Measurements from ENCODE around the gene SPACA5B. TPM values are rescaled to one million over a fixed set of nuclear protein-coding genes. Genes with fewer than 3 reads are reported as not detected.
"Not testable (repeated sequence)": the region's sequence is repeated elsewhere in the genome, so short reads cannot be mapped to it uniquely, and the experiment has no call there.

Gene SPACA5B
- not detected for total RNA-seq
- polyA plus RNA-seq = not detected
- 0 reads per million in 6 experiments for total RNA-seq

GRCh38 chrX:48130326-48130725 lies at the start of gene SPACA5B:
Gene SPACA5B, plus strand, starts transcription at chrX:48130626. Its CDS starts 62 bp downstream, at chrX:48130688.
- DNase-seq, H3K36me3 Mint-ChIP-seq, H3K4me3 Mint-ChIP-seq, H3K27ac Mint-ChIP-seq, ATAC-seq, H3K4me1 Mint-ChIP-seq, H3K9me3 Mint-ChIP-seq, H3K27me3 Mint-ChIP-seq, POLR2A ChIA-PET: not testable (repeated sequence)

GRCh38 chrX:48083212-48083611 lies 47.2 kb upstream of the SPACA5B start:
- Mint-ChIP-seq H3K4me1 (peaks cover 0 to 1% (median 0%) of the 10 kb centered on the region in 4 donors), H3K27me3 (no peaks in the 10 kb centered on the region), H3K27ac (no peak overlapping the region), H3K36me3 (no peaks in the 10 kb centered on the region), H3K4me3 (no peak overlapping the region), H3K9me3 (no peaks in the 10 kb centered on the region)
- POLR2A ChIA-PET = interaction anchor here (2.1 kb wide), 1 partner anchor 491 kb away, joined by 8 read pairs; the partner anchor contains the start of gene RBM3
- DNase-seq = peak; percentile 9 to 69 (median 34)
- peak; percentile 78 to 84 for ATAC-seq

GRCh38 chrX:48083706-48084105 lies 46.7 kb upstream of the SPACA5B start:
- DNase-seq (no peak), ATAC-seq (no peak)
- no peak overlapping the region for H3K27ac Mint-ChIP-seq
- POLR2A ChIA-PET = interaction anchor here (2.1 kb wide), 1 partner anchor 491 kb away, joined by 8 read pairs; the partner anchor contains the start of gene RBM3
- H3K4me1 Mint-ChIP-seq = peaks cover 0 to 1% (median 0%) of the 10 kb centered on the region in 4 donors
- no peaks in the 10 kb centered on the region for H3K9me3 Mint-ChIP-seq
- no peaks in the 10 kb centered on the region for H3K36me3 Mint-ChIP-seq
- no peak overlapping the region for H3K4me3 Mint-ChIP-seq
- no peaks in the 10 kb centered on the region for H3K27me3 Mint-ChIP-seq

GRCh38 chrX:48086082-48086481 lies 44.3 kb upstream of the SPACA5B start:
- no peaks in the 10 kb centered on the region for H3K27me3 Mint-ChIP-seq
- H3K9me3 Mint-ChIP-seq = no peaks in the 10 kb centered on the region
- peak overlapping the region in 1 of 10 donors; percentile 67 for H3K27ac Mint-ChIP-seq
- H3K4me3 Mint-ChIP-seq = no peak overlapping the region
- POLR2A ChIA-PET = no interaction called here
- no peak for ATAC-seq
- no peak for DNase-seq
- peaks cover 0 to 1% (median 0%) of the 10 kb centered on the region in 4 donors for H3K4me1 Mint-ChIP-seq
- H3K36me3 Mint-ChIP-seq = no peaks in the 10 kb centered on the region

- Mint-ChIP-seq H3K4me3 (no peak overlapping the region), H3K27me3 (no peaks in the 10 kb centered on the region), H3K9me3 (no peaks in the 10 kb centered on the region), H3K4me1 (no peaks in the 10 kb centered on the region), H3K27ac (no peak overlapping the region), H3K36me3 (no peaks in the 10 kb centered on the region)
- DNase-seq (no peak), ATAC-seq (no peak)
- POLR2A ChIA-PET = no interaction called here
These were observed 40.3 kb upstream of the SPACA5B start for GRCh38 chrX:48090123-48090522.

- POLR2A ChIA-PET, H3K4me3 Mint-ChIP-seq, H3K4me1 Mint-ChIP-seq, H3K36me3 Mint-ChIP-seq, H3K27me3 Mint-ChIP-seq, DNase-seq, H3K9me3 Mint-ChIP-seq, H3K27ac Mint-ChIP-seq, ATAC-seq: not testable (repeated sequence)
These were observed 37.9 kb upstream of the SPACA5B start for GRCh38 chrX:48092558-48092957.

GRCh38 chrX:48101443-48101842 lies 29.0 kb upstream of the SPACA5B start:
- no peak for ATAC-seq
- H3K27me3 Mint-ChIP-seq = no peaks in the 10 kb centered on the region
- H3K4me3 Mint-ChIP-seq = no peak overlapping the region
- H3K9me3 Mint-ChIP-seq = peaks cover 0 to 11% (median 0%) of the 10 kb centered on the region in 9 donors
- no peak for DNase-seq
- H3K36me3 Mint-ChIP-seq = peaks cover 0 to 4% (median 0%) of the 10 kb centered on the region in 3 donors
- POLR2A ChIA-PET = no interaction called here
- H3K4me1 Mint-ChIP-seq = peaks cover 0 to 3% (median 0%) of the 10 kb centered on the region in 4 donors
- H3K27ac Mint-ChIP-seq = no peak overlapping the region

- peaks cover 0 to 11% (median 0%) of the 10 kb centered on the region in 9 donors for H3K9me3 Mint-ChIP-seq
- peaks cover 0 to 4% (median 0%) of the 10 kb centered on the region in 3 donors for H3K36me3 Mint-ChIP-seq
- ATAC-seq (no peak), DNase-seq (no peak)
- no peak overlapping the region for H3K4me3 Mint-ChIP-seq
- H3K4me1 Mint-ChIP-seq = peaks cover 0 to 3% (median 0%) of the 10 kb centered on the region in 4 donors
- H3K27ac Mint-ChIP-seq = no peak overlapping the region
- POLR2A ChIA-PET = no interaction called here
- H3K27me3 Mint-ChIP-seq = no peaks in the 10 kb centered on the region
These were observed 27.5 kb upstream of the SPACA5B start for GRCh38 chrX:48102874-48103374.

GRCh38 chrX:48107717-48108116 lies 22.7 kb upstream of the SPACA5B start:
- H3K36me3 Mint-ChIP-seq = no peaks in the 10 kb centered on the region
- peaks cover 0 to 3% (median 0%) of the 10 kb centered on the region in 4 donors for H3K4me1 Mint-ChIP-seq
- DNase-seq = no peak
- POLR2A ChIA-PET = no interaction called here
- H3K9me3 Mint-ChIP-seq = no peaks in the 10 kb centered on the region
- ATAC-seq = no peak
- no peak overlapping the region for H3K4me3 Mint-ChIP-seq
- no peaks in the 10 kb centered on the region for H3K27me3 Mint-ChIP-seq
- no peak overlapping the region for H3K27ac Mint-ChIP-seq

- DNase-seq, H3K36me3 Mint-ChIP-seq, ATAC-seq, H3K27me3 Mint-ChIP-seq, H3K27ac Mint-ChIP-seq, H3K4me1 Mint-ChIP-seq, H3K4me3 Mint-ChIP-seq, H3K9me3 Mint-ChIP-seq, POLR2A ChIA-PET: not testable (repeated sequence)
These were observed 5.1 kb upstream of the SPACA5B start for GRCh38 chrX:48125286-48125685.

- H3K9me3 Mint-ChIP-seq, H3K4me1 Mint-ChIP-seq, H3K27ac Mint-ChIP-seq, H3K36me3 Mint-ChIP-seq, POLR2A ChIA-PET, DNase-seq, ATAC-seq, H3K4me3 Mint-ChIP-seq, H3K27me3 Mint-ChIP-seq: not testable (repeated sequence)
These were observed 1.9 kb downstream of the SPACA5B start for GRCh38 chrX:48132308-48132844.

GRCh38 chrX:48139076-48139475 lies 8.7 kb downstream of the SPACA5B start:
- DNase-seq, H3K27me3 Mint-ChIP-seq, H3K27ac Mint-ChIP-seq, H3K36me3 Mint-ChIP-seq, H3K4me3 Mint-ChIP-seq, H3K9me3 Mint-ChIP-seq, ATAC-seq, POLR2A ChIA-PET: not testable (repeated sequence)
- H3K4me1 Mint-ChIP-seq = peaks cover 4 to 20% (median 11%) of the 10 kb centered on the region in 4 donors

GRCh38 chrX:48141810-48142508 lies 11.5 kb downstream of the SPACA5B start:
- Mint-ChIP-seq H3K27ac (peak overlapping the region in 1 of 10 donors; percentile 31), H3K4me1 (peaks cover 4 to 30% (median 22%) of the 10 kb centered on the region in 4 donors)
- DNase-seq, H3K4me3 Mint-ChIP-seq, H3K36me3 Mint-ChIP-seq, POLR2A ChIA-PET, H3K9me3 Mint-ChIP-seq, H3K27me3 Mint-ChIP-seq: not testable (repeated sequence)
- peak; percentile 90 to 93 for ATAC-seq
